GM19351 (cell line): ENCODE results near the gene SHC2.
"Not testable (repeated sequence)": the region's sequence is repeated elsewhere in the genome, so short reads cannot be mapped to it uniquely, and the experiment has no call there.

Experiments
- ATAC-seq: cut with Tn5 transposase; IDR thresholded peaks from one replicate; pipeline ENCODE4 v1.9.1; 2021; ENCODE audit warnings: mild to moderate bottlenecking, moderate library complexity; ENCODE audit not compliant: unreplicated experiment

SHC2 gene

GRCh38 chr19:391207-391557, 69.7 kb downstream of the SHC2 start:
- no peak for ATAC-seq

- ATAC-seq = no peak
These were observed 70.2 kb downstream of the SHC2 start for GRCh38 chr19:390386-391206.

- ATAC-seq = no peak
These were observed 70.9 kb downstream of the SHC2 start for GRCh38 chr19:389935-390289.

GRCh38 chr19:389255-389934, 71.4 kb downstream of the SHC2 start:
- ATAC-seq = no peak

- ATAC-seq = no peak
These were observed 72.1 kb downstream of the SHC2 start for GRCh38 chr19:388691-389090.

GRCh38 chr19:387777-388176, 73.1 kb downstream of the SHC2 start:
- ATAC-seq = no peak

- not testable (repeated sequence) for ATAC-seq
These were observed 74.1 kb downstream of the SHC2 start for GRCh38 chr19:386632-387301.

- not testable (repeated sequence) for ATAC-seq
These were observed 74.6 kb downstream of the SHC2 start for GRCh38 chr19:386189-386588.

GRCh38 chr19:384799-385169, 76.0 kb downstream of the SHC2 start:
- no peak for ATAC-seq

- ATAC-seq = no peak
These were observed 76.7 kb downstream of the SHC2 start for GRCh38 chr19:383922-384798.

- ATAC-seq = no peak
These were observed 77.8 kb downstream of the SHC2 start for GRCh38 chr19:383040-383439.

- not testable (repeated sequence) for ATAC-seq
These were observed 78.3 kb downstream of the SHC2 start for GRCh38 chr19:382578-382977.

- not testable (repeated sequence) for ATAC-seq
These were observed 78.9 kb downstream of the SHC2 start for GRCh38 chr19:381901-382300.

GRCh38 chr19:380618-381219, 80.1 kb downstream of the SHC2 start:
- not testable (repeated sequence) for ATAC-seq

GRCh38 chr19:379796-380195, 81.0 kb downstream of the SHC2 start:
- no peak for ATAC-seq

GRCh38 chr19:378706-379105, 82.1 kb downstream of the SHC2 start:
- no peak for ATAC-seq

GRCh38 chr19:377801-378581, 82.8 kb downstream of the SHC2 start:
- no peak for ATAC-seq

- no peak for ATAC-seq
These were observed 84.7 kb downstream of the SHC2 start for GRCh38 chr19:376111-376470.

- no peak for ATAC-seq
These were observed 85.3 kb downstream of the SHC2 start for GRCh38 chr19:375395-376110.
